ENCODE results near the gene CACNA2D4.

GRCh38 chr12:1878214-1878613 is 40.2 kb downstream of the CACNA2D4 start:
- TF ChIP-seq CTCF (IDR thresholded peaks at IDR 0.05; ENCODE audit: extremely low read depth in 1 of 2, insufficient read depth in 1 of 2, low read depth in 1 of 2, low read length in 2 of 2) (no peak), POLR2AphosphoS5 (IDR thresholded peaks at IDR 0.05; ENCODE audit: insufficient read depth, low read depth, low read length) (no peak)

All from endothelial cell of umbilical vein (primary cell).